ENCODE data around the gene SLC25A1. TPM values are rescaled to one million over a fixed set of nuclear protein-coding genes. Genes with fewer than 3 reads are reported as not detected.
A peak's percentile ranks its signal among the peaks of the same experiment; 100 is the strongest.
"Not testable (repeated sequence)": the region's sequence is repeated elsewhere in the genome, so short reads cannot be mapped to it uniquely, and the experiment has no call there.

SLC25A1 gene
- total RNA-seq, 4 donors from 2014 or later = 35.6 to 71.0 (median 57.8) TPM

- H3K9me3 ChIP-seq = no peaks in the 10 kb centered on the region
- H3K4me1 ChIP-seq = no peaks in the 10 kb centered on the region
- no peak overlapping the region for H3K4me3 ChIP-seq
- no peaks in the 10 kb centered on the region for H3K27me3 ChIP-seq
- 79% methylated on average over 9 of the region's 9 CpGs for WGBS
- no peak overlapping the region for H3K27ac ChIP-seq
- TF ChIP-seq CTCF (IDR thresholded peaks at IDR 0.05) = no peak
- no peak for TF ChIP-seq EP300 (IDR thresholded peaks at IDR 0.05)
- TF ChIP-seq POLR2A (IDR thresholded peaks at IDR 0.05) = no peak
- TF ChIP-seq POLR2AphosphoS5 (IDR thresholded peaks at IDR 0.05) = no peak
- H3K36me3 ChIP-seq = peaks cover 14% of the 10 kb centered on the region
- DNase-seq (ENCODE audit: low spot score in 2 of 2) = peak in 1 of 2 donors; percentile 11
Measured at GRCh38 chr22:19207401-19207808, 28.9 kb upstream of the SLC25A1 start.

GRCh38 chr22:19206287-19206686, 27.8 kb upstream of the SLC25A1 start:
- H3K4me1 ChIP-seq = no peaks in the 10 kb centered on the region
- 95% methylated on average over 6 of the region's 6 CpGs for WGBS
- TF ChIP-seq POLR2AphosphoS5 (IDR thresholded peaks at IDR 0.05) = no peak
- no peak for TF ChIP-seq EP300 (IDR thresholded peaks at IDR 0.05)
- no peak for TF ChIP-seq CTCF (IDR thresholded peaks at IDR 0.05)
- TF ChIP-seq POLR2A (IDR thresholded peaks at IDR 0.05) = no peak

GRCh38 chr22:19204640-19205039, 26.1 kb upstream of the SLC25A1 start:
- WGBS = 85% methylated on average over 4 of the region's 4 CpGs
- TF ChIP-seq CTCF (IDR thresholded peaks at IDR 0.05) (no peak), POLR2A (IDR thresholded peaks at IDR 0.05) (no peak), EP300 (IDR thresholded peaks at IDR 0.05) (no peak)
- no peak overlapping the region for H3K27ac ChIP-seq
- H3K4me1 ChIP-seq = no peaks in the 10 kb centered on the region
- H3K36me3 ChIP-seq = peaks cover 8% of the 10 kb centered on the region
- DNase-seq (ENCODE audit: low spot score in 2 of 2) = no peak
- no peaks in the 10 kb centered on the region for H3K9me3 ChIP-seq
- no peak overlapping the region for H3K4me3 ChIP-seq
- H3K27me3 ChIP-seq = no peaks in the 10 kb centered on the region

More at GRCh38 chr22:19206287-19206686, 27.8 kb upstream of the SLC25A1 start:
- Histone ChIP-seq H3K4me3 (no peak overlapping the region), H3K27ac (no peak overlapping the region), H3K36me3 (peaks cover 14% of the 10 kb centered on the region), H3K9me3 (no peaks in the 10 kb centered on the region), H3K27me3 (no peaks in the 10 kb centered on the region)
- no peak for DNase-seq (ENCODE audit: low spot score in 2 of 2)

GRCh38 chr22:19203834-19204233, 25.3 kb upstream of the SLC25A1 start:
- H3K9me3 ChIP-seq = no peaks in the 10 kb centered on the region
- no peaks in the 10 kb centered on the region for H3K27me3 ChIP-seq
- peaks cover 4% of the 10 kb centered on the region for H3K36me3 ChIP-seq
- 83% methylated on average over 8 of the region's 8 CpGs for WGBS
- no peak for DNase-seq (ENCODE audit: low spot score in 2 of 2)
- H3K4me1 ChIP-seq = no peaks in the 10 kb centered on the region
- TF ChIP-seq POLR2A (IDR thresholded peaks at IDR 0.05) = no peak
- TF ChIP-seq POLR2AphosphoS5 (IDR thresholded peaks at IDR 0.05) = no peak
- TF ChIP-seq CTCF (IDR thresholded peaks at IDR 0.05) = no peak
- no peak for TF ChIP-seq EP300 (IDR thresholded peaks at IDR 0.05)
- H3K4me3 ChIP-seq = no peak overlapping the region
- no peak overlapping the region for H3K27ac ChIP-seq

- 93% methylated on average over 3 of the region's 3 CpGs for WGBS
- not testable (repeated sequence) for H3K27ac ChIP-seq; DNase-seq (ENCODE audit: low spot score in 2 of 2); H3K27me3 ChIP-seq; H3K4me3 ChIP-seq; H3K36me3 ChIP-seq; H3K4me1 ChIP-seq; H3K9me3 ChIP-seq
Measured at GRCh38 chr22:19202799-19203186, 24.3 kb upstream of the SLC25A1 start.

Measured in suprapubic skin (tissue), 4 donors.